GM23338 (cell line): ENCODE data around the gene TJP1. TPM values are rescaled to one million over a fixed set of nuclear protein-coding genes. Genes with fewer than 3 reads are reported as not detected.

ENCODE experiments used
- ATAC-seq: fragments of 200-7000 bp; cut with Tn5 transposase; 3 replicates; pipeline ENCODE4 v1.9.1; 2020
- DNase-seq: peaks from one replicate; pipeline ENCODE4 v3.0.0-alpha.2; 2015; ENCODE audit warnings: low spot score
- H2AFZ ChIP-seq: fragments of 200-600 bp; sonication (generic); 2 replicates; pipeline ENCODE4 v1.8.0; 2016; ENCODE audit warnings: antibody characterized with exemption, mild to moderate bottlenecking, moderate library complexity
- H3F3A ChIP-seq: fragments of 200-600 bp; sonication (generic); replicated peaks from 2 replicates; pipeline ENCODE4 v1.8.0; 2017; ENCODE audit warnings: antibody characterized with exemption, mixed run types, low read depth
- H3K27ac ChIP-seq: fragments of 200-600 bp; sonication (generic); 2 replicates; pipeline ENCODE4 v1.6.1; 2016; ENCODE audit warnings: low read depth
- H3K27me3 ChIP-seq: fragments of 200-600 bp; sonication (generic); 2 replicates; pipeline ENCODE4 v1.8.0; 2016; ENCODE audit warnings: mild to moderate bottlenecking, mixed run types, moderate library complexity; ENCODE audit not compliant: insufficient read depth
- H3K36me3 ChIP-seq: fragments of 200-600 bp; sonication (generic); 2 replicates; pipeline ENCODE4 v1.8.0; 2016; ENCODE audit warnings: mild to moderate bottlenecking; ENCODE audit not compliant: insufficient read depth
- H3K4me1 ChIP-seq: fragments of 200-600 bp; sonication (generic); 2 replicates; pipeline ENCODE4 v1.8.0; 2016; ENCODE audit warnings: mild to moderate bottlenecking, moderate library complexity; ENCODE audit not compliant: insufficient read depth
- H3K4me2 ChIP-seq: fragments of 200-600 bp; sonication (generic); 2 replicates; pipeline ENCODE4 v1.7.1; 2017; ENCODE audit warnings: mixed run types
- H3K4me3 ChIP-seq: fragments of 200-600 bp; sonication (generic); 2 replicates; pipeline ENCODE4 v1.6.1; 2016; ENCODE audit warnings: mixed run types
- H3K79me2 ChIP-seq: fragments of 200-600 bp; sonication (generic); replicated peaks from 2 replicates; pipeline ENCODE4 v1.8.0; 2017; ENCODE audit warnings: mild to moderate bottlenecking; ENCODE audit not compliant: insufficient read depth
- H3K9me2 ChIP-seq: fragments of 200-600 bp; sonication (generic); 2 replicates; pipeline ENCODE4 v1.8.0; 2017; ENCODE audit not compliant: insufficient read depth
- H4K20me1 ChIP-seq: fragments of 200-600 bp; sonication (generic); replicated peaks from 2 replicates; pipeline ENCODE4 v1.8.0; 2017; ENCODE audit warnings: mild to moderate bottlenecking; ENCODE audit not compliant: insufficient read depth
- H3K27ac Mint-ChIP-seq: 2 replicates; pipeline ENCODE4 v1.8.0; 2020; ENCODE audit warnings: inconsistent platforms, mild to moderate bottlenecking, moderate library complexity, mixed read lengths
- H3K27me3 Mint-ChIP-seq: 3 replicates; pipeline ENCODE4 v1.8.0; 2022; ENCODE audit warnings: low read depth, mild to moderate bottlenecking, moderate library complexity, mixed read lengths, inconsistent platforms; ENCODE audit not compliant: insufficient read depth, poor library complexity
- H3K36me3 Mint-ChIP-seq: 3 replicates; pipeline ENCODE4 v1.8.0; 2021; ENCODE audit warnings: low read depth, mild to moderate bottlenecking, inconsistent platforms, moderate library complexity, mixed read lengths
- H3K4me1 Mint-ChIP-seq: 3 replicates; pipeline ENCODE4 v1.8.0; 2020; ENCODE audit warnings: mild to moderate bottlenecking, inconsistent platforms, mixed read lengths
- H3K4me3 Mint-ChIP-seq: 3 replicates; pipeline ENCODE4 v1.8.0; 2021; ENCODE audit warnings: moderate library complexity, mild to moderate bottlenecking, inconsistent platforms, mixed read lengths
- H3K9me3 Mint-ChIP-seq: 3 replicates; pipeline ENCODE4 v1.8.0; 2020; ENCODE audit warnings: moderate library complexity, mild to moderate bottlenecking, inconsistent platforms, mixed read lengths
- EZH2 ChIP-seq: fragments of 200-600 bp; sonication (generic); IDR thresholded peaks from one replicate; pipeline ENCODE4 v1.8.0; 2017; ENCODE audit warnings: antibody characterized with exemption, mild to moderate bottlenecking, low read depth; ENCODE audit not compliant: unreplicated experiment
- NANOG ChIP-seq: IDR thresholded peaks from 2 replicates; pipeline ENCODE4 v1.6.1; 2016; ENCODE audit warnings: antibody characterized with exemption, borderline replicate concordance
- ZNF331 ChIP-seq: fragments of 250-450 bp; sonication (Bioruptor Pico); IDR thresholded peaks from 2 replicates; pipeline ENCODE4 v1.5.0; 2020; ENCODE audit warnings: low read depth, mild to moderate bottlenecking, moderate library complexity
- polyA plus RNA-seq: library from polyadenylated mRNA; unstranded; fragments of >200 nt; fragmentation: Nextera tagmentation; extraction: Ambion mirVana; gene quantifications from 2 replicates; pipeline ENCODE4 v1.2.1, GENCODE V29; 2016
- total RNA-seq: library from RNA; depleted of rRNA; stranded (reverse); fragments of >200 nt; shearing (Covaris generic); gene quantifications from 2 replicates; pipeline ENCODE4 v1.2.3, GENCODE V29; 2014
- TF ChIP-seq, protein P1 (sequence below): IDR thresholded peaks from one replicate; pipeline ENCODE4 v1.6.1; 2018; ENCODE audit warnings: antibody characterized with exemption; ENCODE audit not compliant: unreplicated experiment
- TF ChIP-seq, protein P2 (sequence below): fragments of 250-450 bp; sonication (Bioruptor Pico); IDR thresholded peaks from 2 replicates; pipeline ENCODE4 v1.5.0; 2020; ENCODE audit warnings: mild to moderate bottlenecking, moderate library complexity
- TF ChIP-seq, protein P3 (sequence below), 2 experiments: fragments of 200-600 bp in 1 of 2; sonication (generic) in 1 of 2; conservative IDR thresholded peaks; 2 replicates each; pipeline versions ENCODE4 v1.5.1 to v1.6.1; 2016 to 2017; ENCODE audit warnings: antibody characterized with exemption in 2 of 2, low read depth in 2 of 2, mild to moderate bottlenecking in 2 of 2, moderate library complexity in 1 of 2

The TJP1 gene
- total and polyA plus RNA-seq, 2 experiments from 2014 or later: 76.2 to 116 TPM

- no peak overlapping the region for H2AFZ ChIP-seq
- H4K20me1 ChIP-seq: peaks cover 5% of the 10 kb centered on the region; the same call in 1 of the 2 replicates
- no peak overlapping the region for H3K4me3 Mint-ChIP-seq
- H3K36me3 ChIP-seq: peaks cover 38% of the 10 kb centered on the region
- H3K79me2 ChIP-seq: no peaks in the 10 kb centered on the region
- peaks cover 59% of the 10 kb centered on the region for H3K36me3 Mint-ChIP-seq
- peak overlapping the region; percentile 34; the same call in 1 of the 2 replicates for H3K27ac ChIP-seq
- no peak overlapping the region for H3K4me2 ChIP-seq
- no peaks in the 10 kb centered on the region for H3K9me2 ChIP-seq
- H3F3A ChIP-seq: no peaks in the 10 kb centered on the region
- ATAC-seq: no peak
- H3K4me1 ChIP-seq: no peaks in the 10 kb centered on the region
- H3K9me3 Mint-ChIP-seq: no peaks in the 10 kb centered on the region
- TF ChIP-seq ZNF331 (no peak), NANOG (no peak), EZH2 (no peak)
- TF ChIP-seq, protein P1, sequence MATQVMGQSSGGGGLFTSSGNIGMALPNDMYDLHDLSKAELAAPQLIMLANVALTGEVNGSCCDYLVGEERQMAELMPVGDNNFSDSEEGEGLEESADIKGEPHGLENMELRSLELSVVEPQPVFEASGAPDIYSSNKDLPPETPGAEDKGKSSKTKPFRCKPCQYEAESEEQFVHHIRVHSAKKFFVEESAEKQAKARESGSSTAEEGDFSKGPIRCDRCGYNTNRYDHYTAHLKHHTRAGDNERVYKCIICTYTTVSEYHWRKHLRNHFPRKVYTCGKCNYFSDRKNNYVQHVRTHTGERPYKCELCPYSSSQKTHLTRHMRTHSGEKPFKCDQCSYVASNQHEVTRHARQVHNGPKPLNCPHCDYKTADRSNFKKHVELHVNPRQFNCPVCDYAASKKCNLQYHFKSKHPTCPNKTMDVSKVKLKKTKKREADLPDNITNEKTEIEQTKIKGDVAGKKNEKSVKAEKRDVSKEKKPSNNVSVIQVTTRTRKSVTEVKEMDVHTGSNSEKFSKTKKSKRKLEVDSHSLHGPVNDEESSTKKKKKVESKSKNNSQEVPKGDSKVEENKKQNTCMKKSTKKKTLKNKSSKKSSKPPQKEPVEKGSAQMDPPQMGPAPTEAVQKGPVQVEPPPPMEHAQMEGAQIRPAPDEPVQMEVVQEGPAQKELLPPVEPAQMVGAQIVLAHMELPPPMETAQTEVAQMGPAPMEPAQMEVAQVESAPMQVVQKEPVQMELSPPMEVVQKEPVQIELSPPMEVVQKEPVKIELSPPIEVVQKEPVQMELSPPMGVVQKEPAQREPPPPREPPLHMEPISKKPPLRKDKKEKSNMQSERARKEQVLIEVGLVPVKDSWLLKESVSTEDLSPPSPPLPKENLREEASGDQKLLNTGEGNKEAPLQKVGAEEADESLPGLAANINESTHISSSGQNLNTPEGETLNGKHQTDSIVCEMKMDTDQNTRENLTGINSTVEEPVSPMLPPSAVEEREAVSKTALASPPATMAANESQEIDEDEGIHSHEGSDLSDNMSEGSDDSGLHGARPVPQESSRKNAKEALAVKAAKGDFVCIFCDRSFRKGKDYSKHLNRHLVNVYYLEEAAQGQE: no peak
- TF ChIP-seq, protein P2, sequence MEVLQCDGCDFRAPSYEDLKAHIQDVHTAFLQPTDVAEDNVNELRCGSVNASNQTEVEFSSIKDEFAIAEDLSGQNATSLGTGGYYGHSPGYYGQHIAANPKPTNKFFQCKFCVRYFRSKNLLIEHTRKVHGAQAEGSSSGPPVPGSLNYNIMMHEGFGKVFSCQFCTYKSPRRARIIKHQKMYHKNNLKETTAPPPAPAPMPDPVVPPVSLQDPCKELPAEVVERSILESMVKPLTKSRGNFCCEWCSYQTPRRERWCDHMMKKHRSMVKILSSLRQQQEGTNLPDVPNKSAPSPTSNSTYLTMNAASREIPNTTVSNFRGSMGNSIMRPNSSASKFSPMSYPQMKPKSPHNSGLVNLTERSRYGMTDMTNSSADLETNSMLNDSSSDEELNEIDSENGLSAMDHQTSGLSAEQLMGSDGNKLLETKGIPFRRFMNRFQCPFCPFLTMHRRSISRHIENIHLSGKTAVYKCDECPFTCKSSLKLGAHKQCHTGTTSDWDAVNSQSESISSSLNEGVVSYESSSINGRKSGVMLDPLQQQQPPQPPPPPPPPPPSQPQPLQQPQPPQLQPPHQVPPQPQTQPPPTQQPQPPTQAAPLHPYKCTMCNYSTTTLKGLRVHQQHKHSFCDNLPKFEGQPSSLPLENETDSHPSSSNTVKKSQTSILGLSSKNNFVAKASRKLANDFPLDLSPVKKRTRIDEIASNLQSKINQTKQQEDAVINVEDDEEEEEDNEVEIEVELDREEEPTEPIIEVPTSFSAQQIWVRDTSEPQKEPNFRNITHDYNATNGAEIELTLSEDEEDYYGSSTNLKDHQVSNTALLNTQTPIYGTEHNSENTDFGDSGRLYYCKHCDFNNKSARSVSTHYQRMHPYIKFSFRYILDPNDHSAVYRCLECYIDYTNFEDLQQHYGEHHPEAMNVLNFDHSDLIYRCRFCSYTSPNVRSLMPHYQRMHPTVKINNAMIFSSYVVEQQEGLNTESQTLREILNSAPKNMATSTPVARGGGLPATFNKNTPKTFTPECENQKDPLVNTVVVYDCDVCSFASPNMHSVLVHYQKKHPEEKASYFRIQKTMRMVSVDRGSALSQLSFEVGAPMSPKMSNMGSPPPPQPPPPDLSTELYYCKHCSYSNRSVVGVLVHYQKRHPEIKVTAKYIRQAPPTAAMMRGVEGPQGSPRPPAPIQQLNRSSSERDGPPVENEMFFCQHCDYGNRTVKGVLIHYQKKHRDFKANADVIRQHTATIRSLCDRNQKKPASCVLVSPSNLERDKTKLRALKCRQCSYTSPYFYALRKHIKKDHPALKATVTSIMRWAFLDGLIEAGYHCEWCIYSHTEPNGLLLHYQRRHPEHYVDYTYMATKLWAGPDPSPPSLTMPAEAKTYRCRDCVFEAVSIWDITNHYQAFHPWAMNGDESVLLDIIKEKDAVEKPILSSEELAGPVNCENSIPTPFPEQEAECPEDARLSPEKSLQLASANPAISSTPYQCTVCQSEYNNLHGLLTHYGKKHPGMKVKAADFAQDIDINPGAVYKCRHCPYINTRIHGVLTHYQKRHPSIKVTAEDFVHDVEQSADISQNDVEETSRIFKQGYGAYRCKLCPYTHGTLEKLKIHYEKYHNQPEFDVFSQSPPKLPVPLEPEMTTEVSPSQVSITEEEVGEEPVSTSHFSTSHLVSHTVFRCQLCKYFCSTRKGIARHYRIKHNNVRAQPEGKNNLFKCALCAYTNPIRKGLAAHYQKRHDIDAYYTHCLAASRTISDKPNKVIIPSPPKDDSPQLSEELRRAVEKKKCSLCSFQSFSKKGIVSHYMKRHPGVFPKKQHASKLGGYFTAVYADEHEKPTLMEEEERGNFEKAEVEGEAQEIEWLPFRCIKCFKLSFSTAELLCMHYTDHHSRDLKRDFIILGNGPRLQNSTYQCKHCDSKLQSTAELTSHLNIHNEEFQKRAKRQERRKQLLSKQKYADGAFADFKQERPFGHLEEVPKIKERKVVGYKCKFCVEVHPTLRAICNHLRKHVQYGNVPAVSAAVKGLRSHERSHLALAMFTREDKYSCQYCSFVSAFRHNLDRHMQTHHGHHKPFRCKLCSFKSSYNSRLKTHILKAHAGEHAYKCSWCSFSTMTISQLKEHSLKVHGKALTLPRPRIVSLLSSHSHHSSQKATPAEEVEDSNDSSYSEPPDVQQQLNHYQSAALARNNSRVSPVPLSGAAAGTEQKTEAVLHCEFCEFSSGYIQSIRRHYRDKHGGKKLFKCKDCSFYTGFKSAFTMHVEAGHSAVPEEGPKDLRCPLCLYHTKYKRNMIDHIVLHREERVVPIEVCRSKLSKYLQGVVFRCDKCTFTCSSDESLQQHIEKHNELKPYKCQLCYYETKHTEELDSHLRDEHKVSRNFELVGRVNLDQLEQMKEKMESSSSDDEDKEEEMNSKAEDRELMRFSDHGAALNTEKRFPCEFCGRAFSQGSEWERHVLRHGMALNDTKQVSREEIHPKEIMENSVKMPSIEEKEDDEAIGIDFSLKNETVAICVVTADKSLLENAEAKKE: no peak
- TF ChIP-seq, protein P3, sequence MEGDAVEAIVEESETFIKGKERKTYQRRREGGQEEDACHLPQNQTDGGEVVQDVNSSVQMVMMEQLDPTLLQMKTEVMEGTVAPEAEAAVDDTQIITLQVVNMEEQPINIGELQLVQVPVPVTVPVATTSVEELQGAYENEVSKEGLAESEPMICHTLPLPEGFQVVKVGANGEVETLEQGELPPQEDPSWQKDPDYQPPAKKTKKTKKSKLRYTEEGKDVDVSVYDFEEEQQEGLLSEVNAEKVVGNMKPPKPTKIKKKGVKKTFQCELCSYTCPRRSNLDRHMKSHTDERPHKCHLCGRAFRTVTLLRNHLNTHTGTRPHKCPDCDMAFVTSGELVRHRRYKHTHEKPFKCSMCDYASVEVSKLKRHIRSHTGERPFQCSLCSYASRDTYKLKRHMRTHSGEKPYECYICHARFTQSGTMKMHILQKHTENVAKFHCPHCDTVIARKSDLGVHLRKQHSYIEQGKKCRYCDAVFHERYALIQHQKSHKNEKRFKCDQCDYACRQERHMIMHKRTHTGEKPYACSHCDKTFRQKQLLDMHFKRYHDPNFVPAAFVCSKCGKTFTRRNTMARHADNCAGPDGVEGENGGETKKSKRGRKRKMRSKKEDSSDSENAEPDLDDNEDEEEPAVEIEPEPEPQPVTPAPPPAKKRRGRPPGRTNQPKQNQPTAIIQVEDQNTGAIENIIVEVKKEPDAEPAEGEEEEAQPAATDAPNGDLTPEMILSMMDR (conservative IDR thresholded peaks at IDR 0.05; ENCODE audit: low read depth in 2 of 2): no peak
- no peak overlapping the region for H3K4me3 ChIP-seq
- no peak overlapping the region for H3K27ac Mint-ChIP-seq
- no peak for DNase-seq
- no peaks in the 10 kb centered on the region for H3K4me1 Mint-ChIP-seq
- H3K27me3 ChIP-seq: no peaks in the 10 kb centered on the region
- no peaks in the 10 kb centered on the region for H3K27me3 Mint-ChIP-seq
Observed at GRCh38 chr15:29734917-29735572, 87.2 kb downstream of the TJP1 start.
